Measurements from ENCODE around the gene FOXRED2.
A peak's percentile ranks its signal among the peaks of the same experiment; 100 is the strongest.

FOXRED2 gene

GRCh38 chr22:36443198-36443770 lies 63.6 kb downstream of the FOXRED2 start:
- Histone ChIP-seq H2BK120ac (ENCODE audit: insufficient read depth, low read length, poor library complexity) (no peak overlapping the region), H3K4me1 (ENCODE audit: control insufficient read depth in 1 of 2, insufficient read depth in 2 of 2, low read length in 2 of 2) (peaks cover 15 to 17% of the 10 kb centered on the region in 2 experiments), H4K8ac (ENCODE audit: low read depth, low read length) (no peak overlapping the region), H3K9me3 (ENCODE audit: insufficient read depth, low read depth, low read length) (no peaks in the 10 kb centered on the region), H3K36me3 (ENCODE audit: control insufficient read depth in 1 of 2, insufficient read depth in 2 of 2, low read length in 2 of 2) (no peaks in the 10 kb centered on the region), H2BK12ac (ENCODE audit: low read length) (peak overlapping the region; percentile 59), H4K12ac (ENCODE audit: low read depth, low read length) (no peak overlapping the region), H3K14ac (ENCODE audit: low read length) (peak overlapping the region; percentile 17), H3K4me3 (ENCODE audit: low read depth, low read length) (no peak overlapping the region), H3K79me2 (ENCODE audit: control insufficient read depth, insufficient read depth, low read length, poor library complexity) (peaks cover 2% of the 10 kb centered on the region), H3K27me3 (ENCODE audit: insufficient read depth, low read length) (no peaks in the 10 kb centered on the region), H4K91ac (ENCODE audit: low read depth, low read length) (no peak overlapping the region), H3K9ac (ENCODE audit: low read length) (no peak overlapping the region), H3K79me1 (ENCODE audit: low read length) (peaks cover 23% of the 10 kb centered on the region), H3K18ac (ENCODE audit: low read length) (no peak overlapping the region), H2AK5ac (ENCODE audit: low read length) (no peak overlapping the region), H2BK5ac (ENCODE audit: low read depth, low read length, poor library complexity) (no peak overlapping the region), H3K4ac (ENCODE audit: low read depth, low read length) (no peak overlapping the region), H3K27ac (ENCODE audit: low read depth, low read length) (no peak overlapping the region), H3K4me2 (ENCODE audit: low read length) (no peak overlapping the region), H2AFZ (ENCODE audit: insufficient read depth, low read length, poor library complexity) (no peak overlapping the region), H3K23ac (ENCODE audit: low read length) (no peak overlapping the region)
- DNase-seq = peak in 1 of 2 donors; percentile 25
- no CpG with 5 or more reads among the region's 8 CpGs for whole genome bisulfite sequencing (ENCODE audit: extremely low coverage, insufficient coverage, insufficient read length)

GRCh38 chr22:36442506-36443197 lies 64.2 kb downstream of the FOXRED2 start:
- H4K91ac ChIP-seq (ENCODE audit: low read depth, low read length) = peak overlapping the region; percentile 70
- H2BK12ac ChIP-seq (ENCODE audit: low read length) = peak overlapping the region; percentile 94
- peak overlapping the region; percentile 88 for H2AK5ac ChIP-seq (ENCODE audit: low read length)
- no peak overlapping the region for H3K4me3 ChIP-seq (ENCODE audit: low read depth, low read length)
- no peaks in the 10 kb centered on the region for H3K27me3 ChIP-seq (ENCODE audit: insufficient read depth, low read length)
- H2BK120ac ChIP-seq (ENCODE audit: insufficient read depth, low read length, poor library complexity) = peak overlapping the region; percentile 3
- H4K8ac ChIP-seq (ENCODE audit: low read depth, low read length) = peak overlapping the region; percentile 48
- no peak for DNase-seq
- H3K4me2 ChIP-seq (ENCODE audit: low read length) = no peak overlapping the region
- no peaks in the 10 kb centered on the region for H3K9me3 ChIP-seq (ENCODE audit: insufficient read depth, low read depth, low read length)
- no CpG with 5 or more reads among the region's 12 CpGs for WGBS (ENCODE audit: extremely low coverage, insufficient coverage, insufficient read length)
- peaks cover 22% of the 10 kb centered on the region for H3K79me1 ChIP-seq (ENCODE audit: low read length)
- no peak overlapping the region for H3K27ac ChIP-seq (ENCODE audit: low read depth, low read length)
- H4K12ac ChIP-seq (ENCODE audit: low read depth, low read length) = no peak overlapping the region
- no peak overlapping the region for H2AFZ ChIP-seq (ENCODE audit: insufficient read depth, low read length, poor library complexity)
- H3K9ac ChIP-seq (ENCODE audit: low read length) = no peak overlapping the region
- no peak overlapping the region for H2BK5ac ChIP-seq (ENCODE audit: low read depth, low read length, poor library complexity)
- peak overlapping the region; percentile 5 for H3K18ac ChIP-seq (ENCODE audit: low read length)
- H3K14ac ChIP-seq (ENCODE audit: low read length) = peak overlapping the region; percentile 91
- peaks cover 15 to 17% of the 10 kb centered on the region in 2 experiments for H3K4me1 ChIP-seq (ENCODE audit: control insufficient read depth in 1 of 2, insufficient read depth in 2 of 2, low read length in 2 of 2)
- peaks cover 2% of the 10 kb centered on the region for H3K79me2 ChIP-seq (ENCODE audit: control insufficient read depth, insufficient read depth, low read length, poor library complexity)
- no peak overlapping the region for H3K4ac ChIP-seq (ENCODE audit: low read depth, low read length)
- H3K23ac ChIP-seq (ENCODE audit: low read length) = no peak overlapping the region
- H3K36me3 ChIP-seq (ENCODE audit: control insufficient read depth in 1 of 2, insufficient read depth in 2 of 2, low read length in 2 of 2) = no peaks in the 10 kb centered on the region

DNA sequence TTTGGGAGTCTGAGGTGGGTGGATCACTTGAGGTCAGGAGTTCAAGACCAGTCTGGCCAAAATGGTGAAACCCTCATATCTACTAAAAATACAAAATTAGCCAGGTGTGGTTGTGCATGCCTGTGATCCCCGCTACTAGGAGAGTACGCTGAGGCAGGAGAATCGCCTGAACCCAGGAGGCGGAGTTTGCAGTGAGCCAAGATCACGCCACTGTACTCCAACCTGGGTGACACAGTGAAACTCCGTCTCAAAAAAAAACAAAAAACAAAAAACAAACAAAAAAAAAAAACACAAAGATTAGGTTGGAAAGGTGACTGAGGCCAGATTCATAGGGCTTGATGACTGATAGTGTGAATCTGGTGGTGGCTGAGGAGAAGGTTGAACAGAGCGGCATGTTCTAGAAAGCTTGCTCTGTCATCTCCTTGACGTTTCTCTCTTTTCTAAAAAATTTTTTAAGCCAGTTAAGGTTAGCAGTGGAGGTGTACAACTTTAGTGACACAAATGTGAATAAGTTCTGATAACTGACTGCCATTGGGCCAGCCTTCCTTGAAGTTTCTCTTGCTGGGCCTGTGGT lies 66.3 kb downstream of the FOXRED2 start:
- Histone ChIP-seq H4K12ac (ENCODE audit: low read depth, low read length) (no peak overlapping the region), H2AFZ (ENCODE audit: insufficient read depth, low read length, poor library complexity) (no peak overlapping the region), H3K79me1 (ENCODE audit: low read length) (peaks cover 29% of the 10 kb centered on the region), H3K18ac (ENCODE audit: low read length) (peak overlapping the region; percentile 5), H2BK5ac (ENCODE audit: low read depth, low read length, poor library complexity) (peak overlapping the region; percentile 69), H3K4me1 (ENCODE audit: control insufficient read depth in 1 of 2, insufficient read depth in 2 of 2, low read length in 2 of 2) (peaks cover 19 to 24% of the 10 kb centered on the region in 2 experiments), H3K27ac (ENCODE audit: low read depth, low read length) (peak overlapping the region; percentile 82), H2AK5ac (ENCODE audit: low read length) (peak overlapping the region; percentile 18), H3K36me3 (ENCODE audit: control insufficient read depth in 1 of 2, insufficient read depth in 2 of 2, low read length in 2 of 2) (no peaks in the 10 kb centered on the region), H4K91ac (ENCODE audit: low read depth, low read length) (peak overlapping the region; percentile 11), H3K79me2 (ENCODE audit: control insufficient read depth, insufficient read depth, low read length, poor library complexity) (peaks cover 2% of the 10 kb centered on the region), H3K14ac (ENCODE audit: low read length) (peak overlapping the region; percentile 86), H2BK120ac (ENCODE audit: insufficient read depth, low read length, poor library complexity) (peak overlapping the region; percentile 36), H3K23ac (ENCODE audit: low read length) (no peak overlapping the region), H3K4me2 (ENCODE audit: low read length) (no peak overlapping the region), H2BK12ac (ENCODE audit: low read length) (peak overlapping the region; percentile 42), H3K4me3 (ENCODE audit: low read depth, low read length) (no peak overlapping the region), H3K4ac (ENCODE audit: low read depth, low read length) (peak overlapping the region; percentile 1), H4K8ac (ENCODE audit: low read depth, low read length) (peak overlapping the region; percentile 6), H3K9me3 (ENCODE audit: insufficient read depth, low read depth, low read length) (no peaks in the 10 kb centered on the region), H3K9ac (ENCODE audit: low read length) (no peak overlapping the region), H3K27me3 (ENCODE audit: insufficient read depth, low read length) (no peaks in the 10 kb centered on the region)
- no peak for DNase-seq
- no CpG with 5 or more reads among the region's 8 CpGs for WGBS (ENCODE audit: extremely low coverage, insufficient coverage, insufficient read length)

DNA sequence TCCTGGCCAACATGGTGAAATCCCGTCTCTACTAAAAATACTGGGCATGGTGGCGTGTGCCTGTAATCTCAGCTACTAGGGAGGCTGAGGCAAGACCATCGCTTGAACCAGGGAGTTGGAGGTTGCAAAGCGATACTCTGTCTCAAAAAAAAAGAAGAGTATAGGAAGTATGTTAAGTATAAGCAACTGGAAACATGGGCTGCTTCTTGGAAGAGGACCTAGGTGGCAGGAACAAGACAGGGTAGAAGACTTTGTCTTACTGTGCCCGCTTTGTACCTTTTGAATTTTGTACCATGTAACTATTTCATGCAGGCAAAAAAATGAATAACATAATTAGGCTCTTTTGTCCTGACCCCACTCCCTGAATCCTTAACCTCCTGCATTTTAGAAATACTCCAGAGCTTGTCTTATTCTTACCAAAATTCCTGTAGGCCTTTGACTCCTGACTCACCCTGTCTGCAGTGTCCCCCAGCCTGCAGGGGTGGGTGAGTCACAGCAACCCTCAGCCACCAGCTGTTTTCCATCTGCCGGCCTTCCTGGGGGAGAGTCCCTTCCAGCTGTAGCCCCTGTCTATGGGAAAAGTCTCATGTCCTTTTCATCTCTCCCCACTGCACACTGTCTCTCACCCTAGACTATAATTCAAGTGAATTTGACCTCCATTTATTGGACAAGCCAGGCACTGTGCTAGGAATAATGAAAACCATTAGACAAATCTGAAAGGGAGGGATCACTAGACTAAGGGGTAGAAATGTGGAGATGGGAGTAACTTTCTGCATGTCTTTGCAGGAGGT lies 67.2 kb downstream of the FOXRED2 start:
- no peak overlapping the region for H4K8ac ChIP-seq (ENCODE audit: low read depth, low read length)
- peak overlapping the region; percentile 23 for H3K4ac ChIP-seq (ENCODE audit: low read depth, low read length)
- peak overlapping the region; percentile 85 for H2BK120ac ChIP-seq (ENCODE audit: insufficient read depth, low read length, poor library complexity)
- no peak overlapping the region for H3K9ac ChIP-seq (ENCODE audit: low read length)
- H3K36me3 ChIP-seq (ENCODE audit: control insufficient read depth in 1 of 2, insufficient read depth in 2 of 2, low read length in 2 of 2) = no peaks in the 10 kb centered on the region
- H3K18ac ChIP-seq (ENCODE audit: low read length) = peak overlapping the region; percentile 56
- DNase-seq = peak; percentile 92 to 94
- WGBS (ENCODE audit: extremely low coverage, insufficient coverage, insufficient read length) = no CpG with 5 or more reads among the region's 6 CpGs
- no peak overlapping the region for H4K12ac ChIP-seq (ENCODE audit: low read depth, low read length)
- no peak overlapping the region for H3K23ac ChIP-seq (ENCODE audit: low read length)
- H3K14ac ChIP-seq (ENCODE audit: low read length) = peak overlapping the region; percentile 55
- no peak overlapping the region for H2AK5ac ChIP-seq (ENCODE audit: low read length)
- H3K79me2 ChIP-seq (ENCODE audit: control insufficient read depth, insufficient read depth, low read length, poor library complexity) = peaks cover 2% of the 10 kb centered on the region
- no peak overlapping the region for H3K4me3 ChIP-seq (ENCODE audit: low read depth, low read length)
- H2AFZ ChIP-seq (ENCODE audit: insufficient read depth, low read length, poor library complexity) = no peak overlapping the region
- H2BK5ac ChIP-seq (ENCODE audit: low read depth, low read length, poor library complexity) = peak overlapping the region; percentile 75
- peaks cover 35% of the 10 kb centered on the region for H3K79me1 ChIP-seq (ENCODE audit: low read length)
- H4K91ac ChIP-seq (ENCODE audit: low read depth, low read length) = peak overlapping the region; percentile 92
- no peaks in the 10 kb centered on the region for H3K27me3 ChIP-seq (ENCODE audit: insufficient read depth, low read length)
- no peaks in the 10 kb centered on the region for H3K9me3 ChIP-seq (ENCODE audit: insufficient read depth, low read depth, low read length)
- H2BK12ac ChIP-seq (ENCODE audit: low read length) = peak overlapping the region; percentile 87
- peaks cover 23 to 30% of the 10 kb centered on the region in 2 experiments for H3K4me1 ChIP-seq (ENCODE audit: control insufficient read depth in 1 of 2, insufficient read depth in 2 of 2, low read length in 2 of 2)
- peak overlapping the region; percentile 30 for H3K4me2 ChIP-seq (ENCODE audit: low read length)
- H3K27ac ChIP-seq (ENCODE audit: low read depth, low read length) = peak overlapping the region; percentile 92

Measured in trophoblast cell (in vitro differentiated cells and primary cell).